HG02798 (cell line): ENCODE results near the gene MTMR4.
"Not testable (repeated sequence)": the region's sequence is repeated elsewhere in the genome, so short reads cannot be mapped to it uniquely, and the experiment has no call there.

ENCODE experiments used
- ATAC-seq: cut with Tn5 transposase; IDR thresholded peaks from one replicate; pipeline ENCODE4 v1.9.1; 2021; ENCODE audit warnings: mild to moderate bottlenecking; ENCODE audit not compliant: unreplicated experiment, poor library complexity

The MTMR4 gene

GRCh38 chr17:58527949-58528348, 13.5 kb upstream of the MTMR4 start:
- ATAC-seq: no peak

DNA sequence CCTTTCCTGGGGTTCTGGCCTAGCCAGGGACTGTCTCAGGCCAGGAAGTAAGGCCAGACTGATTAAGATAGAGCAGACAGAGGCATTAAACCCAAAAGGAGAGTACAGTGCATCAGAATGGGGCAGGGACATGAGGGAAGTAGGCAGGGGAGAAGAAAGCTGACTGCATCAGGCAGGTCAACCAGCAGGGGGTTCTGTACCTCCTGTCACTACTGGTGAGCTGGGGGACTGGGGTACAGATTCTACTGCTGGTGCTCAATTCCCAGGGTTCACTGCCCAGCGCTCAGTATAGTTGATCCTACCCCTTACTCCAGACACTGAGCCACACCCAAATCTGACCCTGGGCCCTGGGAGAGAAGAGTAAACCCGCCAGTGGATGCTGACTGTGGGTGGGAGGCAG, 12.9 kb upstream of the MTMR4 start:
- ATAC-seq: no peak

GRCh38 chr17:58525239-58525638, 10.8 kb upstream of the MTMR4 start:
- no peak for ATAC-seq

DNA sequence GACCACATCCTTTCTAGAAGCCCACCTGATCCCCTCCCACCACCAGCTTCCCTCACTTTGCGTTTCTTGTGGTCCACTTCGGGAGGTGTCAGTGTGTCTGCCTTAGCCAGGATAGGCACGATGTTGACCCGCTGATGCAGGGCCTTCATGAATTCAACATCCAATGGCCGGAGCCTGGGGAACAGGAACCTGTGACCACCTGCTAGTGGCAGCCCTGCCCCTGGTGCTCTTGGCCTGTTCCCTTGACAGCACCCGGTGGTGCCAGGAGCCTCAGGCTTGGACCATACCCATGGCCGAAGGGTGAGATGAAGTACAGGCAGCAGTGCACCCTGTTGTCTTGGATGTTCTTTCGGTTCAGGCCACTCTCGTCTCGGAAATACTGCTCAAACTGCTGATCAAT, 7.2 kb upstream of the MTMR4 start:
- no peak for ATAC-seq

GRCh38 chr17:58520843-58521430, 6.5 kb upstream of the MTMR4 start:
- ATAC-seq: no peak

DNA sequence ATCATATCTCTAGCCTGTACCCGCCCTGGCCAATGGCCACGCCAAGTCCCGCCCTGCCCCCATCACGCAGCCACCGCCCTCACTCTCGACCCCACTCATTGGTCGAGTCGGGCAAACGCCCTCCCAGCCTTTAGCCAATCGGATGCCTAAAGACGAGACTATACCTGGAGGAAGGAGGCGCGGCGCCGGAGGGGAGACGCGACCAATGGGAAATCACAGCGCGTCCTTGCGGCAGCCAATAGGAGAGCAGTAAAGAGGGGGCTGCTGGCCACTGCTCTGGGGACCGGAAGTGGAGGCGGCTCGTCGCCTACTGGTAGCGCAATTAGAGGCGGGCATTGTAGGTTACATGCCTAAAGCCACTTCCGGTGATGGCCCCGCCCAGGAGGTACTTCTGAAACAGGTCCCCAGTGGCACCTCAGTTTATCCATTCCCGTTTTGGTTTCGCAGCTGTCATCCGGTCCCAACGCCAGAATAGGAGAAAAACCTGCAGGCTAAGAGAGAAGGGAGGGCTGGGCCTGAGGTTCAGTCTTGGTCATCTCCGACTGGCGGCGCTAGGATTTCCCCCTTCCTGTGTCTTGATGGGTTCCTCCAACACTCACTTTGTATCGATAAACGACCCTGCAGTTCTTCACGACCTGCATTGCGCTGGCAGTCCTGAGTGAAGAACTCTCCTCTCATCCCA, 3.6 kb upstream of the MTMR4 start:
- peak; percentile 86 for ATAC-seq

DNA sequence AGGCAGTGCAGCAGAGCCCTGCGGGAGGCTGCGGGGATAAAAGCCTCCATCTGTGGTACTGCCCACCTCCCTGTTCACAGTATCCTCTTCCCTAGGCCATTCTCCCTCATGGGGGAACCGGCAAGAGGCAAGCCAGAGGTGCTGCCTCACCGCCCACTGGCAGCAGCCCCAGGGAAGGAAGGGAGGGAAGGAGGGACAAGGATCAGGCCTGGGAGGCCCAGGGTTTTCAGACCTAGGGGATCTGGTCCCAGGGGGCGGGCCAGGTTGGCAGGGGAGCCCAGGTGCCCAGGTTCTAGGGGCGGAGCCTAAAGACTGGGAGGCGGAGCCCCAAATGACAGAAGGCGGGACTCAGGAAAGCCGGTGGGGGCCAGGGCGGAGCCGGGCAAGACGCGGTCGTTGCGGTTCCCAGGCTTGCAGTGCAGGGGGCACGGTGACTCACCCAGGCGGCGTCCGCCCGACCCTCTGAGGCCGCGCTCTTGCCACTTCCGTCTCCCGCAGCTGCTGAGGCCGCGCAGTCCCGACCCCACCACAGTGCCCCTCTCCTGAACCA, 3.0 kb upstream of the MTMR4 start:
- no peak for ATAC-seq

GRCh38 chr17:58516644-58517377, 2.4 kb upstream of the MTMR4 start:
- ATAC-seq: no peak

- no peak for ATAC-seq
These were observed 848 bp upstream of the MTMR4 start for GRCh38 chr17:58515286-58515685.

DNA sequence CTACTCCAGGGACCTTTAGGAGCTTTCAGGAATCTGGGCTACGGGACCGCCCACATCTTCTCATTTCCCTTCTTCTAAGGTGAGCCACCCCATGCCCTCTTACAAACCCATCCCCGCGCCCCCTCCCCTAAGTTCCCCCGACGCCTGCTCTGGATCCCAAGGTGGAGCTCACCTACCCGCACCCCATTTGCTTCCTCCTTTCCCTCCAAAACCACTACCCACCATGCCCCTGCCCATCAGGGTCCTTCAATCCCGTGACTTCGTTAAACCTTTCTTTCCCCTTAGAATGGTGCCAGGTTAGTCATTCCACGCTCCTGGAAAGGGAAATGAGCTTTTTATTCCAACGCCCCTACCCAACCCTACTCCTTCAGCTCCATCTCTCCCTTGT, 326 bp upstream of the MTMR4 start:
- ATAC-seq: no peak

DNA sequence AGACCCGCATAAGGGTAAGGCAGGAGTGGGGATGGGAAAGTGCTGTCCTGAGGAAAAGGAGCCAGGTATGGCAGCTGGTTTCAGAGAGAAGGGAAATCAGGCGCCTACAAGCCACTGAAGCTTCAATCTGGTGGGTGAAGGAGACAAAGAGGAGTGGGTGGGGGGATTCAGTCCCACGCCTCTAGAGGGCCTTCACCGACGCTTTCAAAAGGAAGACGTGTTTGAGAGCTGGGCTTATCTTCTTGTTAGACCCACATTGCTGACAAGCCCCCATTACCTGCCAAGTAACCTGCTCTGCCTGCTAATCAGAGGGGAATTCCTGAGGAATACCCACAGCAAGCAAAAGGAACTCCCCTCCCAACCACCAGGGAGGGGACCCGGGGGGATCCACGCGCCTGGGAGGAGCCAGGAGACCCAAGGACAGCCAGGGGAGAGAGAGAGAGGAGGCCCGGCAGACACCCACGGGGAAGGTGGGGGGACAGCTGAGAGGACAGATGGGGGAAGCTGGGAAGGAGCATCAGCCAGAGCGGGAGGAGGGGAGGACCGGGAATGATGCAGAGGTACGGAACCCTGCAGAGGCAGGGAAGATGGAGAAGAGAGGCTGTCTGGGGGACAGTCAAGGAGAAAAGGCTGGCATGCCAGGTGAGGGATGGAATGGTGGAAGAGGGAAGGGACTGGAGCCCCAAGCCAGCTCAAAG, 1.0 kb downstream of the MTMR4 start:
- no peak for ATAC-seq

DNA sequence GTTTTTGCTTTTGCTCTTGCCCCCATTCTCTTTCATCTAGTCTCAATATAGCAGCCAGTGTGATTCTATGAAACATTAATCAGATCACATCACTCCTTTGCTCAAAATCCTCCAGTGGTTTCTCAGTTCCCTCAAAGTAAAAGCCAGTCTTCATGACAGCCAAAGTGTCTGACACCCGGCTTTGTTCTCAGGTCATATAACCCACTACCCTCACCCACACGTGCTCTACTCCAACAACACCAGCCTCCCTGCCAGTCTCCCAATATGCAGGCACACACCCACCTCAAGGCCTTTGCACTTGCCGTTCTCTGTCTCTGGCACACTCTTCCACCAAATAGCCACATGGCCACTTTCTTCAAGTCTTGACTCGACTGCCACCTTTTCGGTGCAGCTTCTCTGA, 4.4 kb downstream of the MTMR4 start:
- no peak for ATAC-seq

DNA sequence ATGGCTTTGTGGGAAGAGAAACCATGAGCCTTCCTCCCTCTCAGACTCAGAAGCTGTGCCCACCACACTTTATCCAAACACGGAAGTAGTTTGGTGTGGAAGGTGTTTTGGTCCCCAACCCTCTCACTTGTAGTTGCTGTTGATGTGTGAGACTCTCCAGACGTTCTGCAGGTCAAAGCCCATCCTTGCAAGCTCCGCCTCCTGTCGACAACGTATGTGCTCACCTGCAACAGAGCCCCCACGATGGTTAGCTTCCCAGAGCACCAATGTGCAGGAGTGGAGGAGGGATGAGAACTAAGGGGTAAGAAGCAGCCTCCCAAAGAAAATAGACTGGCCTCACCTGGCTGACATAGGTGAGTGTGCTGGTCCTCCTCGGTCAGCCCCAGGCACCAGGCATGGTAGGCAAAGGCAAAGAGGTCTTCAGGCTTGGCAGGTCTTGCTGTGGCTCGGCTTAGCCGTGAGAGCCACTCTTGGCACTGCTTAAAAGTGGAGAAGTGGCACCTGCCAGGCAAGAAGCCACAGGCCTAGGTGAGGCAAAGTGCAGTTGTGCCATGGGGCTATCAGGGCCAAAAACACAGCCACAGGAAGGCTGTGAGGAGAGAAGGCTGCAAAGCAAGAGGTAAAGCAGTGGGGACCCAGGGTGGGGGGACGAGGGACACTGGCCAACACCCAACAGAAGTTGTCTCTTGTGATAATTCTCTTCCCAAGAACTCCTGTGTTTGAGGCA, 5.9 kb downstream of the MTMR4 start:
- no peak for ATAC-seq

DNA sequence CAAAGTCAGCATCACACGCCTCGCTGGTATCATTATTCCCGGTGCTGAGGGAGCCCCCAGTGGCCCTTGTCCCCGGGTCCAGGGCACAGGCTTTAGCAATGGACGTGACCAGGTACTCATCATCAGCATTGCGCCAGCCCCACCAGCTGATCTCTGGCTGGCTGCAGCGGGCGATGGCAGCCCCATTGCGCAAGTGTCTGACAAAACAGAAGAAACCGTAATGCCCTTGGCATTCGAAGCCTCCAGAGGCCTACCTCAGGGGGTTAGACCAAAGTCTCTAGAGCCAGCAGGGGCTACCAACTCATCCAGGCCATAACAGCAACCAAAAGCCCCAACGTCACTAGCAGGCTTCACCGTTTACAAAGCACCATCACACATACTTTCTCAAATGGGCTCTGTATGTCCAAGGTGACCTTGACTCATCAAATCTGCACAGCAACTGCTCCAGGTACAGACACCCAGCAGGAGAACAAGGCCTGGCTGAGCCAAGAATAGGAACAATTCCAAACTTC, 7.3 kb downstream of the MTMR4 start:
- no peak for ATAC-seq

DNA sequence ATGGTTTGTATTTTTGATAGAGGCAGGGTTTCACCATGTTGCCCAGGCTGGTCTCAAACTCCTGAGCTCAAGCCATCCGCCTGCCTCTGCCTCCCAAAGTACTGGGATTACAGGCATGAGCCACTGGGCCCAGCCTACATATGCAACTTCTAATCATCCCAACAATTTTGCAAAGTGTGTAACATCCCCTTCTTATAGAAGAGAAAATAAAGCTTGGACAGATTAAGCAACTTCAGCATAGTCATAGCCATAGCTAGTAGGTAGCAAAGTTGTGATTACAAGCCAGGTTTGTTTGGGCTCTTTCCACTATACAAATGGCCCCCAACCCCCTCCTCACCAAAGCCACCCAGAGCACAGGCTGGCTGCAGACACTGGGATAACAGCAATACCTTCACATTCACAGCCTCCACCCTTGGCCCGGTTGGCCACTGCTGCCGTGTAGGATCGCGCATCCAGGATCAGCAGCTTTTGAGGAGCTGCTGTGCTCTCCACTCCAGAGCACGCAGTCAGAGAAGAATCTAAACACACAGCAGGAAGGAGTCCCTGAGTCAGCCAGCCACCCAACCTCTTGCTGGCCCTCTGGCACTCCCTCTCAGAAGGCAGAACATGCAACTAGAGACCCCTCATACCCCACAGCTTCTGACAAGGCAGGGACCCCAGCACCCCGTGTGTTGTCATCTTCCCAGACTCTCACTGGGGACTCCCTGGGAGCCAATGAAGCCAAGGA, 7.9 kb downstream of the MTMR4 start:
- ATAC-seq: no peak

GRCh38 chr17:58504826-58505351, 9.5 kb downstream of the MTMR4 start:
- peak; percentile 94 for ATAC-seq

DNA sequence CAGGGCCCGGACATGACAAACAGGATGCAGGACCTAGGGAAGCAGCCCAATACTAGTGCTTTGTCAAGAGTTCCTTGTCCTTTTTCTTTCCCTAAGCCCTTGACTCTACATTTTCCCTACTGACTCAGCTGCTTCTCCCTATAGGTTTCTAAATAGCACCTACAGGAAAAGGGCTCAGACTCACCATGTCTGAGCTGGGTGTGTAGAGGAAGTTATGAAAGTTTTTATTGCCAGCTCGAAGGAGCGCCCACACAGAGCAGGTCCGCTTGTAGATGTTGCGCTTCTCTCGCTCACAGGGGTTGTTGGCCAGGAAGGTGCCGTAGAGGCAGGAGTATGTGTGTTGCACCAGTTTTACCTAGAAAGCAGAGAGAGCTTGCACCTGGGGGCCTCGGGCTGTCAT, 10.6 kb downstream of the MTMR4 start:
- ATAC-seq: no peak

- ATAC-seq: not testable (repeated sequence)
These were observed 11.3 kb downstream of the MTMR4 start for GRCh38 chr17:58503134-58503533.

- no peak for ATAC-seq
These were observed 13.0 kb downstream of the MTMR4 start for GRCh38 chr17:58501451-58501850.
